Ishikawa (cell line): ENCODE measurements around the gene NDUFA7.

Experiments
- CEBPB ChIP-seq: IDR thresholded peaks from 2 replicates; pipeline ENCODE4 v1.6.1; 2012
- CREB1 ChIP-seq: IDR thresholded peaks from 2 replicates; pipeline ENCODE4 v1.6.1; 2012; ENCODE audit warnings: low read depth
- EP300 ChIP-seq: IDR thresholded peaks from 2 replicates; pipeline ENCODE4 v1.6.1; 2012; ENCODE audit warnings: borderline replicate concordance
- FOXM1 ChIP-seq: IDR thresholded peaks from 2 replicates; pipeline ENCODE4 v1.6.1; 2012; ENCODE audit warnings: low read depth, borderline replicate concordance
- NFIC ChIP-seq: IDR thresholded peaks from 2 replicates; pipeline ENCODE4 v1.6.1; 2012
- RAD21 ChIP-seq: IDR thresholded peaks from 2 replicates; pipeline ENCODE4 v1.6.1; 2012; ENCODE audit warnings: low read depth
- TAF1 ChIP-seq: IDR thresholded peaks from 2 replicates; pipeline ENCODE4 v1.6.1; 2012; ENCODE audit warnings: low read depth, mild to moderate bottlenecking
- TCF12 ChIP-seq: IDR thresholded peaks from 2 replicates; pipeline ENCODE4 v1.6.1; 2012; ENCODE audit warnings: low read depth
- YY1 ChIP-seq: IDR thresholded peaks from 2 replicates; pipeline ENCODE4 v1.6.1; 2012; ENCODE audit warnings: low read depth
- TF ChIP-seq, protein P1 (sequence below): IDR thresholded peaks from 2 replicates; pipeline ENCODE4 v1.6.1; 2012
- TF ChIP-seq, protein P2 (sequence below): IDR thresholded peaks from 2 replicates; pipeline ENCODE4 v1.6.1; 2012; ENCODE audit warnings: low read depth, mild to moderate bottlenecking
- TF ChIP-seq, protein P3 (sequence below): IDR thresholded peaks from 2 replicates; pipeline ENCODE4 v1.6.1; 2012

DNA sequence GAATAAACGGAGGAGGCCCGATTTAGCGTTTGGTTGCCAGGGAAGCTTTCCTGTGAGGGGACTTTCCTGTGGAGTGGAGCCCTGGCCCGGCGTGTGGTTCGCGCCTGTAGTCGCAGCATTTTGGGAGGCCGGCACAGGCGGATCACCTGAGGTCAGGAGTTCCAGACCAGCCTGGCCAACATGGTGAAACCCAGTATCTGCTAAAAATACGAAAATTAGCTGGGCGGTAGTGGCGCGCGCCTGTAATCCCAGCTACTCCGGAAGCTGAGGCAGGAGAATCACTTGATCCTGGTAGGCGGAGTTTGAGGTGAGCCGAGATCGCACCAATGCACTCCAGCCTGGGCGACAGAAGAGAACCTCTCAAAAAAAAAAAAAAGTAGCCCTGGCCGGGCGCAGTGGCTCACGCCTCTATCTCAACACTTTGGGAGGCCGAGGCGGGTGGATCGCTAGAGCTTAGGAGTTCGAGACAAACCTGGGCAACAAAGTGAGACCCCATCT lies 14.9 kb upstream of the NDUFA7 start:
- TF ChIP-seq TAF1 (no peak), TCF12 (no peak), RAD21 (no peak), YY1 (no peak), EP300 (no peak), CREB1 (no peak), FOXM1 (no peak), CEBPB (no peak), NFIC (no peak)
- TF ChIP-seq, protein P1, sequence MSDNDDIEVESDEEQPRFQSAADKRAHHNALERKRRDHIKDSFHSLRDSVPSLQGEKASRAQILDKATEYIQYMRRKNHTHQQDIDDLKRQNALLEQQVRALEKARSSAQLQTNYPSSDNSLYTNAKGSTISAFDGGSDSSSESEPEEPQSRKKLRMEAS = no peak
- TF ChIP-seq, protein P2, sequence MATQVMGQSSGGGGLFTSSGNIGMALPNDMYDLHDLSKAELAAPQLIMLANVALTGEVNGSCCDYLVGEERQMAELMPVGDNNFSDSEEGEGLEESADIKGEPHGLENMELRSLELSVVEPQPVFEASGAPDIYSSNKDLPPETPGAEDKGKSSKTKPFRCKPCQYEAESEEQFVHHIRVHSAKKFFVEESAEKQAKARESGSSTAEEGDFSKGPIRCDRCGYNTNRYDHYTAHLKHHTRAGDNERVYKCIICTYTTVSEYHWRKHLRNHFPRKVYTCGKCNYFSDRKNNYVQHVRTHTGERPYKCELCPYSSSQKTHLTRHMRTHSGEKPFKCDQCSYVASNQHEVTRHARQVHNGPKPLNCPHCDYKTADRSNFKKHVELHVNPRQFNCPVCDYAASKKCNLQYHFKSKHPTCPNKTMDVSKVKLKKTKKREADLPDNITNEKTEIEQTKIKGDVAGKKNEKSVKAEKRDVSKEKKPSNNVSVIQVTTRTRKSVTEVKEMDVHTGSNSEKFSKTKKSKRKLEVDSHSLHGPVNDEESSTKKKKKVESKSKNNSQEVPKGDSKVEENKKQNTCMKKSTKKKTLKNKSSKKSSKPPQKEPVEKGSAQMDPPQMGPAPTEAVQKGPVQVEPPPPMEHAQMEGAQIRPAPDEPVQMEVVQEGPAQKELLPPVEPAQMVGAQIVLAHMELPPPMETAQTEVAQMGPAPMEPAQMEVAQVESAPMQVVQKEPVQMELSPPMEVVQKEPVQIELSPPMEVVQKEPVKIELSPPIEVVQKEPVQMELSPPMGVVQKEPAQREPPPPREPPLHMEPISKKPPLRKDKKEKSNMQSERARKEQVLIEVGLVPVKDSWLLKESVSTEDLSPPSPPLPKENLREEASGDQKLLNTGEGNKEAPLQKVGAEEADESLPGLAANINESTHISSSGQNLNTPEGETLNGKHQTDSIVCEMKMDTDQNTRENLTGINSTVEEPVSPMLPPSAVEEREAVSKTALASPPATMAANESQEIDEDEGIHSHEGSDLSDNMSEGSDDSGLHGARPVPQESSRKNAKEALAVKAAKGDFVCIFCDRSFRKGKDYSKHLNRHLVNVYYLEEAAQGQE = no peak
- TF ChIP-seq, protein P3, sequence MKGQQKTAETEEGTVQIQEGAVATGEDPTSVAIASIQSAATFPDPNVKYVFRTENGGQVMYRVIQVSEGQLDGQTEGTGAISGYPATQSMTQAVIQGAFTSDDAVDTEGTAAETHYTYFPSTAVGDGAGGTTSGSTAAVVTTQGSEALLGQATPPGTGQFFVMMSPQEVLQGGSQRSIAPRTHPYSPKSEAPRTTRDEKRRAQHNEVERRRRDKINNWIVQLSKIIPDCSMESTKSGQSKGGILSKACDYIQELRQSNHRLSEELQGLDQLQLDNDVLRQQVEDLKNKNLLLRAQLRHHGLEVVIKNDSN = no peak
